Psoas muscle (tissue), 8 donors: ENCODE results near the gene TELO2. TPM values are rescaled to one million over a fixed set of nuclear protein-coding genes. Genes with fewer than 3 reads are reported as not detected.

ENCODE experiments used
- ATAC-seq, 4 donors: fragments of 200-7000 bp; cut with Tn5 transposase; one replicate each; pipeline ENCODE4 v1.9.1; 2020; ENCODE audit warnings: moderate library complexity in 3 of 4, mild to moderate bottlenecking in 2 of 4
- DNase-seq, 2 donors: peaks; one replicate each; pipeline ENCODE4 v3.0.0-alpha.2; 2020
- H3K27ac ChIP-seq: fragments of 200-600 bp; one replicate; pipeline ENCODE4 v1.8.0; 2022
- H3K27me3 ChIP-seq, 3 donors: fragments of 200-600 bp in 1 of 3; one replicate each; pipeline versions ENCODE4 v1.6.1 to v1.8.0; 2013 to 2022; ENCODE audit warnings: low read length in 2 of 3, mild to moderate bottlenecking in 2 of 3, moderate library complexity in 1 of 3; ENCODE audit not compliant: insufficient read depth in 3 of 3
- H3K36me3 ChIP-seq, 2 donors: fragments of 200-600 bp in 1 of 2; one replicate each; pipeline versions ENCODE4 v1.6.1 to v1.8.0; 2013 to 2022; ENCODE audit warnings: low read depth in 1 of 2, mild to moderate bottlenecking in 1 of 2, moderate library complexity in 1 of 2; ENCODE audit not compliant: insufficient read depth in 1 of 2
- H3K4me1 ChIP-seq: fragments of 200-600 bp; one replicate; pipeline ENCODE4 v1.8.0; 2022
- H3K4me3 ChIP-seq: fragments of 200-600 bp; one replicate; pipeline ENCODE4 v1.8.0; 2022; ENCODE audit warnings: mild to moderate bottlenecking
- H3K9me3 ChIP-seq: fragments of 200-600 bp; one replicate; pipeline ENCODE4 v1.8.0; 2022
- CTCF ChIP-seq: fragments of 200-600 bp; IDR thresholded peaks from one replicate; pipeline ENCODE4 v1.8.0; 2022; ENCODE audit warnings: antibody characterized with exemption
- WGBS, 3 donors: extraction: QIAGEN DNeasy Blood & Tissue Kit; methylation state at CpG; one replicate each; pipeline versions ENCODE4 v1.1.6 to v1.1.7; 2013; 5-methylcytosine and 5-hydroxymethylcytosine counted together
- intact Hi-C, 2 donors: fragments of 100-400 bp; cut with DNase I; formaldehyde crosslinking; loops; one replicate each; pipeline versions ENCODE4 v1.11.0 to v1.14.2; 2022
- polyA plus RNA-seq, 3 donors: library from polyadenylated mRNA; stranded (reverse); fragments of 200-250 nt; gene quantifications; one replicate each; pipeline ENCODE4 v1.2.3, GENCODE V29; 2013
- total RNA-seq, 4 donors: library from RNA; stranded (reverse); fragmentation: NEBNext Ultra II Directional in 2 of 4; extraction: Animal tissue kit (Norgen Biotek cat#: 25700) in 2 of 4; gene quantifications; one replicate each; pipeline versions ENCODE4 v1.2.1 to v1.2.4, GENCODE V29; 2021 to 2023
- donor health status: healthy with polysubstance abuse.
- donor health status: DM: no; HTN: no; CAD: no; lungs with moderate emphysema.
- donor health status: Bipolar disorder and iron deficiency.
- donor health status: healthy.
- donor health status: DM: yes; HTN: yes; CAD: no.
- donor health status: DM: no; HTN: no; CAD: no.
- donor health status: DM: no; HTN: no; CAD: no.
- donor health status: DM: yes; HTN: yes; CAD: no.

Gene TELO2
- total and polyA plus RNA-seq, 7 donors: 11.6 to 23.8 (median 17.4) TPM

DNA sequence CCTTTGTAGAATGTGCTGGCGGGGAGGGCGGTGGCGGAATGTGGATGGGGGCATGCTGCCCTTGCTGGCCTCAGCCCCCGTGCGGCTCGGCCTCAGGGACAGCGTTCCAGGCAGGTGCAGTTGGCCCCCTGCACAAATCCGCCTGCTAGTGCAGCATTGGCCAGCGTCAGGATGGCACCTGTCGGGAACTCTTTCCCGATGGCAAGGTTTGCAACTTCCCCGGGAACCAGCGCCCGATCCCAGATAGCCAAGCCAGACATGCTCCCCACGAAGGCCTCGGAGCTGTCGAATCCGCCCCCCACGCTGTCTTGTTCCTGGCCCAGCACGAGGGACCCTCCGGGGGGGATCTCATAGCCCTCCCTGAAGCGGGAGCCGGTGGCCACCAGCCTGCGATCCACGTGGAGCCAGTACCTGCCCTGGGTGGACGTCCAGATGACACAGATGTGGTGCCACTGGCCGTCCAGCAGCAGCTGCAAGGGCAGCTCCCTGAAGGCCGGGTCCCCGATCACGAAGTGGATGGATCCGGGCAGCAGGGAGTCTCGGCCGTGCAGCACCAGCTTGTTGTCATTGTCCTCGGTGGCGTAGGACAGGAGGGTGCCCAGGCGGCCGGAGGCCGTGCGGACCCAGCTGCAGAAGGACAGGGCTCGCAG is 7.2 kb upstream of the TELO2 start:
- Histone ChIP-seq H3K9me3 (no peaks in the 10 kb centered on the region), H3K4me1 (no peaks in the 10 kb centered on the region), H3K27me3 (no peaks in the 10 kb centered on the region), H3K27ac (no peak overlapping the region), H3K4me3 (no peak overlapping the region), H3K36me3 (no peaks in the 10 kb centered on the region)
- no peak for TF ChIP-seq CTCF
- intact Hi-C loops: no loop called here
- DNase-seq: no peak
- 86 to 90% (median 89%) methylated on average over 40 of the region's 40 CpGs for WGBS, 3 donors
- no peak for ATAC-seq

DNA sequence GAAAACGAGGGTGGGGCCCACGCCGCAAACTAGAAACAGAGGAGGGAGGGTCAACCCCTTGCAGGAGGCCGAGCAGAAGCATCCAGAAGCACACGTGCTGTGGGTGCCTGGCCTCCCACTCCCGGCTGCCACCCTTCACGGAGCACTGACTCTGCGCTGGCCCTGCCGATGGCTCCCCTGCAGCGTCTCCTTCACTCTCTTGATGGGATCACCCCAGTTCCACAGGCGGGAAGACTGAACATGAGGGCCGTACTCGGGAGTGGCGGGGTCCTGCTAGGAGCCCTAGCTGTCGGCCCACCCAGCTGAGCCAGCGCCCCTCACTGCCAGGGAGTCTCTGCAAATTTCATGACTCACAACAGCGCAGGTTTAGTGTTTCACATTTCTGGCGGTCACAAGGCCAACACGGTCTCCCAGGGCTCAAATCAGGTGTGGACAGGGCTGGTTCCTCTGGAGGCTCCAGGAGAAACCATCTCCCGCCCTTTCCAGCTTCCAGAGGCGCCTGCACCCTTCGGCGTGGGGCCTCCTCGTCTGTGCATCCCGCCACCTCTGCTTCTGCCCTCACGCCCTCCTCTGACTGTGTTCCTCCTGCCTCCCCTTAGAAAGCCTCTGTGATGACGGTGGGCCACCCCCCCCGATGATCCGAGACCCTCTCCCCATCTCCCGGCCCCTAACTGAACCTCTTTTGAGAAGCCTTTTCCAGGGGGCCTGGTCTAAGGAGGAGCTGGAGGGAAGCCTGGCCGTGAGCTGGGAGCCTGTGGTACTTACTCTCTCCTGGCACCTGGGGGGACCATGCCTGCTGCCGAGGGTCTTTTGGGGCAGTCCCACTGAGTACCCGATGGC is 6.4 kb upstream of the TELO2 start:
- ATAC-seq: no peak
- TF ChIP-seq CTCF: no peak
- Histone ChIP-seq H3K36me3 (no peaks in the 10 kb centered on the region), H3K27ac (no peak overlapping the region), H3K27me3 (no peaks in the 10 kb centered on the region), H3K4me3 (no peak overlapping the region), H3K9me3 (no peaks in the 10 kb centered on the region), H3K4me1 (no peaks in the 10 kb centered on the region)
- DNase-seq: no peak
- intact Hi-C loops: no loop called here
- 69 to 75% (median 74%) methylated on average over 32 to 33 of the region's 33 CpGs for WGBS, 3 donors

- Histone ChIP-seq H3K4me3 (no peak overlapping the region), H3K9me3 (no peaks in the 10 kb centered on the region), H3K4me1 (peaks cover 4% of the 10 kb centered on the region), H3K36me3 (no peaks in the 10 kb centered on the region), H3K27ac (no peak overlapping the region), H3K27me3 (no peaks in the 10 kb centered on the region)
- DNase-seq: no peak
- WGBS, 3 donors: 84 to 90% (median 88%) methylated on average over 29 to 39 of the region's 39 CpGs
- no peak for TF ChIP-seq CTCF
- ATAC-seq: no peak
- intact Hi-C loops: no loop called here
These were observed 5.6 kb upstream of the TELO2 start for GRCh38 chr16:1487395-1488053.

DNA sequence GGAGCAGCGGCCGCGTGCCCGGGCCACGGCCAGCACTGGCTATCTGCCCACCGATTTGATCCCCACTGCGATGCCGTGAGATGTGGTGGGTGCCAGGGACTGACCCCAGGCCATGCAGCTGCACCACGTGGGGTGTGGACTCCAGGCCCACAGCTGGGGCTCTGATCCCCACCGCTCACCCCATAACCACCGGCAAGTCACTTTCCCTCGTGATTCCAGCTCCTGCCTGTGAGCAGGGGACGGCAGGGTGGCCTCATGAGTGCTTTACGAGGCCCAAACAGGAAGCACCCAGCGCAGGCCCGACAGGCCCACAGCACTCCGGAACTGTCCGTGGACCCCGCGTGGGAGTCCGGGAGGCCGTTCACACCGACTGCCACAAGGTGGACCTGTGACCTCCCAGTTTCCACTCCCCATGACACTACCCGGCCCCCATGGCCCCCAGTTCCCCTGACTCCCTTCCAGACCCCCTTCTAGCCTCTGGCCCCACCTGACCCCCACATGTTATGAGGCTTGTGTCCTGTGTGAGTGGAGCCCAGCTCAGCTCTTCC is 5.0 kb upstream of the TELO2 start:
- Histone ChIP-seq H3K4me1 (peaks cover 7% of the 10 kb centered on the region), H3K27me3 (no peaks in the 10 kb centered on the region), H3K9me3 (no peaks in the 10 kb centered on the region), H3K27ac (no peak overlapping the region), H3K4me3 (no peak overlapping the region), H3K36me3 (no peaks in the 10 kb centered on the region)
- DNase-seq (no peak), ATAC-seq (no peak)
- WGBS, 3 donors: 81 to 87% (median 83%) methylated on average over 16 to 24 of the region's 24 CpGs
- intact Hi-C loops: no loop called here
- TF ChIP-seq CTCF: no peak
